ENCODE measurements around the gene PGAM5.
"Not testable (repeated sequence)": the region's sequence is repeated elsewhere in the genome, so short reads cannot be mapped to it uniquely, and the experiment has no call there.

PGAM5 gene

DNA sequence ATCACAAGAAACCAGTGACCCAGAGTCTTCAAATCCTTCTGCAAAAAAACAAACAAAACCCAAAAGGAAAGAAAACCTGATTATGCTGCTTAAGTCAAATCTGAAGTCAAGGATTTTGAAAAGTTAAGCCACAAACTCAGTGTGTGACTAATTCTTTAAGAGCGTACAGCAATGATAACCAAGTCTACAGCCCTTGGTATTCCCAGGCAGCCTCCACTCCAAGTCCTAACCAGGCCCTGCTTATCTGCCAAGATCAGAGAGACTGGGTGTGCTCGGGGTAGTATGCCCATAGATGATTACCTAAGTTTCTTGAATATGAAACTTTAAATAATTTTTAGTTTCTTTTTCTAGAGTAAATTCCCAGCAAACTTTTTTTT is 13.1 kb downstream of the PGAM5 start:
- DNase-seq: no peak

- no peak for DNase-seq
Observed at GRCh38 chr12:132724506-132725241, 14.0 kb downstream of the PGAM5 start.

GRCh38 chr12:132726386-132726785 is 15.7 kb downstream of the PGAM5 start:
- DNase-seq: no peak

DNA sequence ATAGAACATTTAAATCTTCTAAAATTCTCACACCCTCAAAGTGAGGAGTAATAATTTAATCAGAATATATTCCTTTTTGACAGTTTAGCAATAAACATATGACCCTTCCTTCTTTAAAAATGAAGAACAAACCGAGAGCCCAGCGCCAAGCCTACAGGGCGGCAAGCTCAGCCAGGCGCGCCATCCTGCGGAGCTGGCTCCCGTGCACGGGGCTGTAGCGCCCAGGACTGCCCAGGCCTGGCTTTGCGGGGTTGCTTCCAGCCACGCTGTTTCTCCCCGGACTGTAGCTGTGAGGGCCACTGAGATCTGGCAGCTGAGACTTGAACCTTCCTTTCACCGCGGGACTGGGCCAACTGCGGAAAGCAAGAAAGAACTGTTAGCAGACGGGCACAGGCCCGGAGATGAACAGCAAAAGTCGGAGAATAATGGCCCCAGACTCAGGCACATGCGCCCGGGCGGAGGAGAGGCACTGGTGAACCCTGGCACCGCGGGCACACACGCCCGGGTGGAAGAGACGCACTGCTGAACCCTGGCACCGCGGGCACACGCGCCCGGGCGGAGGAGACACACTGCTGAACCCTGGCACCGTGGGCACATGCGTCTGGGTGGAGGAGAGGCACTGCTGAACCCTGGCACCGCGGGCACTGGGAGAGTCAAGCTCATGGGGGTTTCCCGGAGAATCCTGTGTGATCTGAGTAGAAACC is 16.6 kb downstream of the PGAM5 start:
- no peak for DNase-seq

GRCh38 chr12:132728502-132728901 is 17.9 kb downstream of the PGAM5 start:
- no peak for DNase-seq

GRCh38 chr12:132729541-132730320 is 19.1 kb downstream of the PGAM5 start:
- no peak for DNase-seq

DNA sequence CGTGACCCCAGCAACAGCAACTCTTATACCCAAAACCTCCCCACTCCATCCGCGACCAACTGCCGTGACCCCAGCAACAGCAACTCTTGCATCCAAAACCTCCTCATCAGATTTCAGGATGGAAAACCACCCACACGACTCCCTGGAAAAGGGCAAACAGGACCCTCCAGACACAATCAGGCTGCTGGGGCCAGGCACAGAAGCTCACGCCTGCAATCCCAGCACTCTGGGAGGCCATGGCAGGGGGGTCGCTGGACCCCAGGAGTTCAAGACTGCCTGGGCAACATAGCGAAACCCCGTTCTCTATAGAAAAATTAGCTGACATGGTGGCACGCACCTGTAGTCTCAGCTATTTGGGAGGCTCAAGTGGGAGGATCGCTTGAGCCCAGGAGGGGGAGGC is 19.7 kb downstream of the PGAM5 start:
- no peak for DNase-seq

DNA sequence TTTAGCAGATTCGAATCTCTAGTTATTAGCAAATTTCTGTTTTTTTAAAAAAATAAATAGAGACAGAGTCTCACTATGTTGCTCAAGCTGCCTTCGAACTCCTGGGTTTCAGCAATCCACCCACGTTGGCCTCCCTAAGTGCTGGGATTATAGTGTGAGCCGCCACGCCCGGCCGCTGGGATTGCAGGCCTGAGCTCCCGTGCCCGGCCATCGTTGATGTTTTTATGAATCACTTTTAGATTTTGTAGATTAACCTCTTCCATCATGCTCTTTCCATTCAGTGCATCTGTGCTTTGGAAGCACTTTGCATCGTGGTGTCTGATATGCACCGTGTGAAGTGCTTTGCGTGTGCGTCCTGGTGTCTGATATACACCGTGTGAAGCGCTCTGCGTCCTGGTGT is 20.9 kb downstream of the PGAM5 start:
- no peak for DNase-seq

GRCh38 chr12:132734206-132734605 is 23.6 kb downstream of the PGAM5 start:
- no peak for DNase-seq

DNA sequence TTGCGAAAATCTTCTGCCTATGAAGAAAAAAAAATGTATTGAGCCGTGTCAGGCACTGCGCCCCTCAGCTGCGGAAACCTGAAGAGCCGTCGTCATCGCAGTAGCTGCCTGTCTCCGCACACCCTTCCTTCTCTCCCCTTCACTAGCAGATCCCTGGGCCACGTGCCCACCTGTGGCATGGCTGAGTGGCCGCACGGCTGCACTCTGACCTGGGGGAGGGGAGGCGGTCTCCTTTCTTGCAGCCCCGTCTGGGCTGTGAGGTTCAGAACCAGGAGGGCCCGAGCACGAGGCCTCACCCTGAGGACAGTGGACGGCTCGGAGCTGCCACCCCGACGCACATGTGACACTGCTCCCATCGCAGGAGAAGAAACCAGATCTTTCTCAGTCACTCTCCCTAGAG is 24.9 kb downstream of the PGAM5 start:
- no peak for DNase-seq

GRCh38 chr12:132736378-132736777 is 25.7 kb downstream of the PGAM5 start:
- DNase-seq: no peak

DNA sequence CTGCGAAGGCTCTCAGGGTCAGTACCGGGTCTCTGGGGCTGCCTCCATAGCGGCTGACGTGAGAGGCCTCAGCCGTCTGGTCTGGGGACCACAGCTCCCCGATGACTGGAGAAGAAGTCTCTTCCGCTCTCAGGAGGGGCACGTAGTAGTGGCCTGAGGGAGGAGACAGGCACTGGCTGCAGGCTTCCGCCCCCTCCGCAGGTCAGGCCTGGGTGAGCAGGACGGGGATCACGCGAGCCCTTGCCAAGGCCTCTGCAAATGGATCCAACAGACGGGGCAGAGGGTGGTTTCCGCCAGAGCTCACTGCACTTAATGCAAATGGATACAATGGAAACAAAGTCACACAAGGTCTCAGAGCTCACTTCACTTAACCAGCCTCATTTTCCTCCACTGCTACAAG is 26.3 kb downstream of the PGAM5 start:
- DNase-seq: no peak

DNA sequence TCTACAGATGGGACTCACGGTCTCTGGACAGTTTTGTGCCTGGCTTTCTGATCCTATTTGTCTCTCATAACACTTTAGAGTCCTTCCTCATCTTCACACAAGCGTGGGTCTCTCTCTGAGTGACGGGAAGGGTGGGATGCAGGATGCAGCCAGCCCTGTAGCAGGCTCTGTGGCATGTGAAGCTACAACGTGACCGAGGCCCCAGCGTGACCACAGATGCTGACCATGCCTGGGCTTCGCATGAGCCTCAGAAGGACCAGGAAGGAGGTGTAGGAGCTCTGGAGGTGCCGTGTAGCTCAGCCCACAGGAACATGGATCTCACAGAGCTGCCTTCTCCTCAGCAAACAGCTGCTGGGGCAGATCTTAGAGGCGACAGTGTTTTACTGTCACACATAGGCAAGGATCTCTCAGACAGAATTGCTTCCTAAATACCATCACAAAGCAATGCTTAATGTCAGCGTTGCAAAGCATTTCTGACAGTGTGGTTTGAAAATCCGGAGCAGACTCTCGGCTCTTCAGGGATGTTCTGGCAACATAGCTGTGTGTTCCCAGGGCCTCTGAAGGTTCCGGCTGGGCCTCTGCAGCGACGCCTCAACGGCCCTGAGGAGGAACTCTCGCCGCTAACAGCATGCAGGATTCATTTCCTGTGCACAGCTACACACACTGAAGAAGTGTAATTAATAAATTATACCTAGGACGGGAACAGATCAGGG is 29.1 kb downstream of the PGAM5 start:
- no peak for DNase-seq

DNA sequence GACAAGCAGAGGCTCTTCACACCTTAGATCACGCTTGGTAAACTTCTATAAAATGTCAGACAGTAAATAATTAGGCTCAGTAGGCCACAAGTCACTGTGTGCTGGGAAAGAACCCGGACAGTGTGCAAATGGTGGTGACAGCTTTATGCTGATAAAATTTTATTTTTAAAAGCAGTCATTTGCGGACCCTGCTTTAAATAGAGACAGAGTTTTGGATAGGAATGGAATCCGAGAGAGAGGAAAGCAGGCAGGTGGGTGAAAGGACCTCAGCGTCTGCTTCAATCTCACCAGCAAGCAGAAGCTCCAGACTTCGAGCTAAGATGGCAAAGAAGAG is 29.6 kb downstream of the PGAM5 start:
- no peak for DNase-seq

- DNase-seq: no peak
Observed at GRCh38 chr12:132740652-132741051, 30.0 kb downstream of the PGAM5 start.

GRCh38 chr12:132741620-132742019 is 31.0 kb downstream of the PGAM5 start:
- DNase-seq: no peak

- DNase-seq: no peak
Observed at GRCh38 chr12:132743831-132744230, 33.2 kb downstream of the PGAM5 start.

DNA sequence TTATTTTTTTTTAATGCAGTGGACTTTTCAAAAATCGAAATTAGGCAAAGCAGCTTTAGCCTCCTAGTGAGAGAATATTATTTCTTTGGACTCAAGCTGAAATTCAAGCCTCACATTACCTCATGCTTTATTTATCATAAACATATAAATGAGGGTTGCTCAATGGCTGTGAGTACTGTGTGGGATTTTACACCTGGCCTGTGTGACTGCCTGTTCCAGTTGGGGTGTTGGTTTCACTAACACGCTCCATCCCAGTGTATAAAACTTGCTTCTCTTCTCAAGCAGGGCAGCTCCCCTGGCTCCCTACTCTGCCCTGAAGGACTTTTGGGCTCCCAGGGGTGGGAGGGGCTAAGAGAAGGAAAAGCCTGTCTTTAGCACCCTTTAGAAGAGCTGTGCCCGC is 36.0 kb downstream of the PGAM5 start:
- no peak for DNase-seq

DNA sequence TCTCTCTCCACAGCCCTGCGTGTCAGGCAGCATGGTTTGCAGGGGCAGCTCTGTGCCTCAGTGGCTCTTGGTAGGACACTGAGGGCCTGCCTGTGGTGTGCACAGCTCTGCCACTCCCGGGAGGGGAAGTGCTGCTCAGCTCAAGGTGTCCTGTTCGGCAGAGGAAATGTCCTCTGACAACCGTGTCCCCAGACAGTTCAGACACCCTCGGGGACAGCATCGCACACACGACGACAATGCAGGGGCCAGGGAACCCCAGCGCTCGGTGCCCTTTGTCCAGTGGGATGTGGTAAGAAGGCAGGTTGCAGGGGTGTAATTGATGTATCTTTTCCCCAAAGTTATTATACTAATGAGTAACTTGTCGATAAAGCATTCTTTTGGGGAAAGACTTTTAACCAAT is 36.8 kb downstream of the PGAM5 start:
- no peak for DNase-seq

GRCh38 chr12:132747896-132748295 is 37.3 kb downstream of the PGAM5 start:
- no peak for DNase-seq

- no peak for DNase-seq
Observed at GRCh38 chr12:132748319-132748718, 37.7 kb downstream of the PGAM5 start.

DNA sequence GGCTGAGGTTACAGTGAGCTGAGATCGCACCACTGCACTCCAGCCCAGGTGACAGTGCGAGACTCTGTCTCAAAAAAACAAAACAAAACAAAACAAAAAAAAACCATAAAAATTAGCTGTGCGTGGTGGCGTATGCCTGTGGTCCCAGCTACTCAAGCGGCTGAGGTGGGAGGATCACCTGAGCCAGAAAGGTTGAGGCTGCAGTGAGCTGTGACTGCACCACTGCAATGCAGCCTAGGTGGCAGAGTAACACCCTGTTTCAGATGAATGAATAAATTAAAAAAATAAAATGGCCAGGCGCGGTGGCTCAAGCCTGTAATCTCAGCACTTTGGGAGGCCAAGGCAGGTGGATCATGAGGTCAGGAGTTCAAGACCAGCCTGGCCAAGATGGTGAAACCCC is 43.0 kb downstream of the PGAM5 start:
- DNase-seq: not testable (repeated sequence)

DNA sequence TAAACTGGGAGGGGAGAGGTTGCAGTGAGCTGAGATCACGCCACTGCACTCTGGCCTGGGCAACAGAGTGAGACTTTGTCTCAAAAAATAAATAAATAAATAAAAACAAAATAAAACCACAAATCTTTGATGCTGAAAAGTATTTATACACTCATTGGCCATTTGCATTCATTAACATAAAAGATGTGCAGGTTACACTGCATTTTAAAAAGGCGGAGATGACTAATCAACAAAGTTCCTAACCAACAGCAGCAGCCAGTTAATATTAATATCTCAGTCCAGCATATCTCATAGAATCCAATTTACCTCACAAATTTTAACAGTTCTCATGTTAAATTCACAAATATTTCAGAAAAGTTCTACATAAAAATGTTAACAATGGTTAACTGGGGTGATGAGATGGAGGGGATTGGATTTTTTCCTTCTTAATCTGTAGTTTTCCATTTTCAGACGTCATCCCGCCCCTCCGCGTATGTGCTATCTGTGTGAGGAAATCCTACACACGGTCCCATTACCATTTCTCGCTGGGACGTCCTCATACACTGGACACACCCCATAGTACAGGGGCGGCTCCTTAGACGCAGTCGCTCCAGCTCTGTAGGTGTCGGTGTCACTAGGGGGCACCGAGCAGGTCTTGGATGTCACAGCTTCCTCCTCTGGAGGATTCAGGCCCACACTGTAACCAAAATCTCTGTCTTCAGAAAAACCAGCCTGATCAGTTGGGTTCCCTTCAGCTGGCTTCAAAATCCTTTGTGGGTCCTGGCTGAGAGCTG is 43.7 kb downstream of the PGAM5 start:
- DNase-seq: no peak
